MV-4-11 (cell line): ENCODE data around the gene PRRX1.

Experiments used
- DNase-seq: peaks from one replicate; lab custom pipeline; 2025; lab: John Stamatoyannopoulos, UW

PRRX1 gene

GRCh38 chr1:170664093-170664827, at the start of gene PRRX1:
TSS of gene PRRX1 (plus strand) at chr1:170664131. CDS start at chr1:170664219, 88 bp downstream.
- no peak for DNase-seq

GRCh38 chr1:170617591-170618330, 46.2 kb upstream of the PRRX1 start:
- no peak for DNase-seq

- no peak for DNase-seq
These were observed 45.5 kb upstream of the PRRX1 start for GRCh38 chr1:170618421-170618820.

- no peak for DNase-seq
These were observed 44.5 kb upstream of the PRRX1 start for GRCh38 chr1:170619241-170620028.

- no peak for DNase-seq
These were observed 43.8 kb upstream of the PRRX1 start for GRCh38 chr1:170620164-170620563.

GRCh38 chr1:170623171-170623570, 40.8 kb upstream of the PRRX1 start:
- no peak for DNase-seq

GRCh38 chr1:170624146-170624545, 39.8 kb upstream of the PRRX1 start:
- no peak for DNase-seq

- no peak for DNase-seq
These were observed 33.0 kb upstream of the PRRX1 start for GRCh38 chr1:170630977-170631376.

GRCh38 chr1:170634293-170634692, 29.6 kb upstream of the PRRX1 start:
- DNase-seq = no peak

- no peak for DNase-seq
These were observed 29.0 kb upstream of the PRRX1 start for GRCh38 chr1:170634824-170635410.

- no peak for DNase-seq
These were observed 23.4 kb upstream of the PRRX1 start for GRCh38 chr1:170640581-170640980.

- no peak for DNase-seq
These were observed 6.6 kb upstream of the PRRX1 start for GRCh38 chr1:170657275-170657853.

GRCh38 chr1:170659399-170660035, 4.4 kb upstream of the PRRX1 start:
- DNase-seq = no peak

- no peak for DNase-seq
These were observed 3.6 kb upstream of the PRRX1 start for GRCh38 chr1:170660281-170660713.

GRCh38 chr1:170660871-170661645, 2.9 kb upstream of the PRRX1 start:
- no peak for DNase-seq

- DNase-seq = no peak
These were observed 2.1 kb upstream of the PRRX1 start for GRCh38 chr1:170661646-170662411.

GRCh38 chr1:170662561-170663403, 1.1 kb upstream of the PRRX1 start:
- DNase-seq = no peak

GRCh38 chr1:170663404-170664092, 383 bp upstream of the PRRX1 start:
- no peak for DNase-seq
